ENCODE measurements around the gene DNAJC5.

DNAJC5 gene

DNA sequence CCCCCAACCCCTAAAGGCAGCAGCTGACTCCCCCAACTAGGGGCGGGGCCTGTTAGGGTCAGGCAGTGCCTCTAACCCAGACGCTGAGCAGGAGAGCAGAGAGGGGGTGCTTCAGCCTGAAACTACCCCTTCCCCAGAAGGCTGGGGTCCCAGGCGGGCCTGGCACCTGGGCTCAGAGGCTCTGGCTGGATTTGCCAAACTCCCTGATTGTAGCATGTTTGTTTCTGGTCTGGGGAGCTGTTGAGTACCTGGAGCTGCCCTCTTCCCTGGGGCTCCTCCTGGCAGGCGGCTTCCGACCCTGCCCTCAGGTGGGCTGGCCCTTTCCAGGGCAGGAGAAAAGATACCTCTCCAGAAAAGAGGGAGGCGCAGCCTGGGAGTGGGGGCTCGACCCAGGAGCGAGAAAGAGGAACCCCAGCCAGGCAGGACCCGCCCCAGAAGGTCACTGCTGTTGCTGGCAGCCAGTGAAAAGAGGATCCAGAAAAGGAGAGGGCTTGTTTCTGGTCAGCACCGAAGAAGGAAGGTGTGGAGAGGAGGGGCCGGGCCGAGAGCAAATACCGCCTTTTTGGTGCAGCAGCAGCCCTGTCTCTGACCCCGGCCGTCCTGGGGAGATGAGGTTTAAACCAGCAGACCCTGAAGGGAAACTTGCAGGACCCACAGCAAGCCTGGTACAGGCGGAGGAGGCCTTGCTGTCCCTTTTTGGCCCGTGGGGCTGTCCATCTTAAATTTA, 34.4 kb upstream of the DNAJC5 start:
- TF ChIP-seq, protein P1, sequence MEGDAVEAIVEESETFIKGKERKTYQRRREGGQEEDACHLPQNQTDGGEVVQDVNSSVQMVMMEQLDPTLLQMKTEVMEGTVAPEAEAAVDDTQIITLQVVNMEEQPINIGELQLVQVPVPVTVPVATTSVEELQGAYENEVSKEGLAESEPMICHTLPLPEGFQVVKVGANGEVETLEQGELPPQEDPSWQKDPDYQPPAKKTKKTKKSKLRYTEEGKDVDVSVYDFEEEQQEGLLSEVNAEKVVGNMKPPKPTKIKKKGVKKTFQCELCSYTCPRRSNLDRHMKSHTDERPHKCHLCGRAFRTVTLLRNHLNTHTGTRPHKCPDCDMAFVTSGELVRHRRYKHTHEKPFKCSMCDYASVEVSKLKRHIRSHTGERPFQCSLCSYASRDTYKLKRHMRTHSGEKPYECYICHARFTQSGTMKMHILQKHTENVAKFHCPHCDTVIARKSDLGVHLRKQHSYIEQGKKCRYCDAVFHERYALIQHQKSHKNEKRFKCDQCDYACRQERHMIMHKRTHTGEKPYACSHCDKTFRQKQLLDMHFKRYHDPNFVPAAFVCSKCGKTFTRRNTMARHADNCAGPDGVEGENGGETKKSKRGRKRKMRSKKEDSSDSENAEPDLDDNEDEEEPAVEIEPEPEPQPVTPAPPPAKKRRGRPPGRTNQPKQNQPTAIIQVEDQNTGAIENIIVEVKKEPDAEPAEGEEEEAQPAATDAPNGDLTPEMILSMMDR (IDR thresholded peaks at IDR 0.05), result no peak

DNA sequence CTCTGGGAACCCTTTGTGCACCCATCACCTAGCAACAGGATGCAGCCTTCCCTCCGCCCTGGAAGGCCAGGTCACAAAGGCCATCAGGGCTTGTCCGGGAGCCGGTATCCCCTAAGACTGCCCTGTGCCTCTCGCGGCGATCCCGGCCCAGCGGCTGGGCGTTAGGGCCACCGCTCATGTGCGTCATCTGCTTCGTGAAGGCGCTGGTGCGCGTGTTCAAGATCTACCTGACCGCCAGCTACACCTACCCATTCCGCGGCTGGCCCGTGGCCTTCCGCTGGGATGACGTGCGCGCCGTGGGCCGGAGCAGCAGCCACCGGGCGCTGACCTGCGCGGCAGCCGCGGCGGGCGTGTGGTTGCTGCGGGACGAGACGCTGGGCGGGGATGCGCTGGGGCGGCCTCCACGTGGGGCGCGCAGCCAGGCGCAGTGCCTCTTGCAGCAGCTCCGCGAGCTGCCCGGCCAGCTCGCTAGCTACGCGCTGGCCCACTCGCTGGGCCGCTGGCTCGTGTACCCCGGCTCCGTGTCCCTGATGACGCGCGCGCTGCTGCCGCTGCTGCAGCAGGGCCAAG, 33.5 kb upstream of the DNAJC5 start, which contains the start of gene ABHD16B:
Gene ABHD16B (plus strand): TSS at position 134 of the 570 bp plus-strand sequence. CDS start 43 bp downstream, at position 177.
- TF ChIP-seq, protein P1 (IDR thresholded peaks at IDR 0.05), result no peak

DNA sequence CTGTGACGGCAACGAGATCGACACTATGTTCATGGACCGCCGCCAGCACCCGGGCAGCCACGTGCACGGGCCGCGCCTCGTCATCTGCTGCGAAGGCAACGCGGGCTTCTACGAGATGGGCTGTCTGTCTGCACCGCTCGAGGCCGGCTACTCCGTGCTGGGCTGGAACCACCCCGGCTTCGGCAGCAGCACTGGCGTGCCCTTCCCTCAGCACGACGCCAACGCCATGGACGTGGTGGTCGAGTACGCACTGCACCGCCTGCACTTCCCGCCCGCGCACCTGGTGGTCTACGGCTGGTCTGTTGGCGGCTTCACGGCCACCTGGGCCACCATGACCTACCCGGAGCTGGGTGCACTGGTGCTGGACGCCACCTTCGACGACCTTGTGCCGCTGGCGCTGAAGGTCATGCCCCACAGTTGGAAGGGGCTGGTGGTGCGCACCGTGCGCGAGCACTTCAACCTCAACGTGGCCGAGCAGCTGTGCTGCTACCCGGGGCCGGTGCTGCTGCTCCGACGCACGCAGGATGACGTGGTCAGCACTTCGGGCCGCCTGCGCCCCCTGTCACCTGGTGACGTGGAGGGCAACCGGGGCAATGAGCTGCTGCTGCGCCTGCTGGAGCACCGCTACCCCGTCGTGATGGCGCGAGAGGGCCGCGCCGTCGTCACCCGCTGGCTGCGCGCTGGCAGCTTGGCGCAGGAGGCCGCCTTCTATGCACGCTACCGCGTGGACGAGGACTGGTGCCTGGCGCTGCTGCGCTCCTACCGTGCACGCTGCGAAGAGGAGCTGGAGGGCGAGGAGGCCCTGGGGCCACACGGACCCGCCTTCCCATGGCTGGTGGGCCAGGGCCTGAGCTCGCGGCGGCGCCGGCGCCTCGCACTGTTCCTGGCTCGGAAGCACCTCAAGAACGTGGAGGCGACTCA, 32.7 kb upstream of the DNAJC5 start:
- TF ChIP-seq, protein P1 (IDR thresholded peaks at IDR 0.05), result no peak

DNA sequence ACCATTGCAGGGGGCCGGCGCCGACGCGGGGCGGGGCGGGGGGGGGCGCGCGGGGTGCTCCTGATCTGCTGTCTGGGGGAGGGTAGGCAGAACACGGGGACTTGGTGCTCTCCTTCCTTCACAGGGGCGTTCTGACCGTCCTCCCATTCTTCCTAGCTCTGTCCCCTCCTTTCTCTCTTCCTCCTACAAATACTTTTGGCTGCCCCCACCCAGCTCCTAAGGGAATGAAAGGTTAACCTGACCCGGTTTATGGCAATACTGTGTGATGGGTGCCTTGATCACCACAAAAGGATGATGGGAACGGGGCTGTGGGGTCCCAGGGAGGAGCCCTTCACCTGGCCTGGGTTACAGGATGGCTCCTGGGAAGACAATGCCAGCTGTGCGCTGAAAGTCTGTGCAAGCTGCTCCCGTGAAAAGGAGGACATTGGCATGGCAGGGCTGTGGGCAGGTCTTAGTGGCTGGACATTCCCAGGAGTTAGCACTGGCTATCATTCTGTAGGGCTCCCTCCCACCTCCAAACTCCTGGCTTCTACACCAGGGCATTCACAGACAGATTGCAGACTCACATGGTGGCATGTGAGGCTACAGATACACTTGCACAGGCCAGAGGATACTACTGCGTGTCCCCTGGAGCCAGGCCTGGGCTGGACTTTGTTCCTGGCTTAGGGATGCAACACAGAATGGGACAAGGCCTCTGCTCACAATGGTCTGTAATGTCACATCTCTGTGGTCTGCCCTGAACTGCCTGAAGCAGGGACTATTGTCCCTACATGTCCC, 31.7 kb upstream of the DNAJC5 start:
- TF ChIP-seq, protein P1 (IDR thresholded peaks at IDR 0.05), result no peak

DNA sequence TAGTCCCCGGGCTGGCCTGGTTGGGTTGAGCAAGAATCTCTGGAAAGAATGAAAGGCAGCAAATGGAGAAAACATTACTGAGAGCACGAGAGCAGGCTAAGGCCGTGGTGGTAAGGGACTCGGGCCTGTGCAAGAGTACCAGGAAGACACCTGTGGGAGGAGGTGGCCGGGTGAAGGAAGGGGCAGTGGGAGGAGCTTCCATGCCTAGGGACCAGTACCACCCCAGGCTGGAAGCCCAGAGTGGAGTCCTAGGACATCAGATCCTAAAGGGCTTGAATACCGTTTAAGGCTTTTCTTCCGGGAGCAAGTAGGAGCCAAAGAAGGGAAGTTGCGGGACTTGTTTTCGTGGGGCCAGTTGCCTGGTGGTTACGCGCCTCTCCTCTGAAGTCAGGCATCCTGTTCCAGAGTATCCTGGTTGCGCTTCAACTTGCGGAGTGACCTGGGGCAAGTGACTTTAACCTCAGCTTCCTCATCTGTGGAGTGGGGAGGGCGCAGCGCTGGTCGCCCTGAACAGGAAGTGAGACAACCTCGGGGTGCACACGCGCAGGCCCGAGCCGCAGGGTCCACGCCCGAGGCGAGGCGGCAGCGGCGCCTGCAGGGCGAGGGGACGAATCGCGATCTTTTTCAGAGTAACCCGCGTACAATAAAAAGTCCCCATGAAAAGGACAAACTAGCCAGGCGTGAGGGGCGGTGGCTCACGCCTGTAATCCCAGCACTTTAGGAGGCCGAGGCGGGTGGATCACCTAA, 31.0 kb upstream of the DNAJC5 start:
- TF ChIP-seq, protein P1 (IDR thresholded peaks at IDR 0.05), result peak; percentile 58

DNA sequence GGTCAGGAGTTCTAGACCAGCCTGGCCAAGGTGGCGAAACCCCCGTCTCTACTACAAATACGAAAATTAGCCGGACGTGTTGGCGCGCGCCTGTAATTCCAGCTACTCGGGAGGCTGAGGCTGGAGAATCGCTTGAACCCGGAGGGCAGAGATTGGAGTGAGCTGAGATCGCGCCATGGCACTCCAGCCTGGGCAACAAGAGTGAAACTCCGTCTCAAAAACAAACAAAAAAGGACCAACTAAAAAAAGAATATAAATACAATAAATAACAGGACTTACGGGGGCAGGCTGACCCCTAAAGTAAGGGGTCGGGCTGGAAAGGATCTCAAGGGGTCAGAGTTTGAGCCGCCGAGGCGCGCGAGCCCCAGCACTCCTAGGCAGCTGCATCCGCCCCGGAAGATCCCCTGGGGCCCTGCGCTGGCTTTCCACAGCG, 30.4 kb upstream of the DNAJC5 start:
- TF ChIP-seq, protein P1 (IDR thresholded peaks at IDR 0.05), result no peak

Measured in LNCAP (cell line).